Neural cell (in vitro differentiated cells): ENCODE results near the gene PPFIA1. TPM values are rescaled to one million over a fixed set of nuclear protein-coding genes. Genes with fewer than 3 reads are reported as not detected.

Experiments used
- H2AFZ ChIP-seq: fragments of 200-600, 300-800 bp; sonication (generic), shearing (Covaris generic); 2 replicates; pipeline ENCODE4 v1.6.0; 2014; ENCODE audit warnings: low read depth, mild to moderate bottlenecking, antibody characterized with exemption, low read length, moderate library complexity
- H3F3A ChIP-seq: fragments of 200-600 bp; shearing (Covaris generic); 2 replicates; pipeline ENCODE4 v1.6.1; 2016; ENCODE audit warnings: mild to moderate bottlenecking, moderate library complexity, mixed read lengths, antibody characterized with exemption, low read length; ENCODE audit not compliant: insufficient read depth, poor library complexity, severe bottlenecking
- H3K27ac ChIP-seq: fragments of 200-600, 300-800 bp; sonication (generic), shearing (Covaris generic); 2 replicates; pipeline ENCODE4 v1.5.1; 2014; ENCODE audit warnings: mild to moderate bottlenecking, low read length, moderate library complexity
- H3K27me3 ChIP-seq: fragments of 300-800, 200-600 bp; sonication (generic), shearing (Covaris generic); 2 replicates; pipeline ENCODE4 v1.6.0; 2014; ENCODE audit warnings: mild to moderate bottlenecking, low read depth, low read length, moderate library complexity; ENCODE audit not compliant: insufficient read depth
- H3K36me3 ChIP-seq: fragments of 300-800, 200-600 bp; sonication (generic), shearing (Covaris generic); 2 replicates; pipeline ENCODE4 v1.5.1; 2014; ENCODE audit warnings: mild to moderate bottlenecking, antibody characterized with exemption, low read length, moderate library complexity; ENCODE audit not compliant: insufficient read depth
- H3K4me2 ChIP-seq: fragments of 300-800, 200-600 bp; sonication (generic), shearing (Covaris generic); 2 replicates; pipeline ENCODE4 v1.6.0; 2014; ENCODE audit warnings: mild to moderate bottlenecking, low read length
- H3K4me3 ChIP-seq: fragments of 300-800, 200-600 bp; sonication (generic), shearing (Covaris generic); 2 replicates; pipeline ENCODE4 v1.5.1; 2014; ENCODE audit warnings: mild to moderate bottlenecking, low read length, moderate library complexity
- H3K79me2 ChIP-seq: fragments of 200-600 bp; shearing (Covaris generic); replicated peaks from 2 replicates; pipeline ENCODE4 v1.6.0; 2014; ENCODE audit warnings: mild to moderate bottlenecking, low read length, moderate library complexity; ENCODE audit not compliant: insufficient read depth
- H3K9ac ChIP-seq: fragments of 300-800, 200-600 bp; sonication (generic), shearing (Covaris generic); 2 replicates; pipeline ENCODE4 v1.6.1; 2016; ENCODE audit warnings: mild to moderate bottlenecking, low read length, mixed read lengths
- H3K9me2 ChIP-seq: fragments of 200-600 bp; shearing (Covaris generic); 2 replicates; pipeline ENCODE4 v1.6.1; 2016; ENCODE audit warnings: mild to moderate bottlenecking, low read length, mixed read lengths; ENCODE audit not compliant: insufficient read depth
- H3K9me3 ChIP-seq: fragments of 200-600, 300-800 bp; sonication (generic), shearing (Covaris generic); 2 replicates; pipeline ENCODE4 v1.6.1; 2016; ENCODE audit warnings: mild to moderate bottlenecking, mixed run types, low read length, moderate library complexity, mixed read lengths
- H4K20me1 ChIP-seq: fragments of 200-600 bp; shearing (Covaris generic); 2 replicates; pipeline ENCODE4 v1.6.1; 2016; ENCODE audit warnings: mild to moderate bottlenecking, mixed run types; ENCODE audit not compliant: insufficient read depth
- CTCF ChIP-seq: fragments of 450-650 bp; IDR thresholded peaks from 2 replicates; pipeline ENCODE4 v1.5.1; 2014; ENCODE audit warnings: antibody characterized with exemption, mild to moderate bottlenecking, moderate library complexity; ENCODE audit not compliant: poor library complexity, severe bottlenecking
- EP300 ChIP-seq: fragments of 450-650 bp; conservative IDR thresholded peaks from 2 replicates; pipeline ENCODE4 v1.6.1; 2014; ENCODE audit warnings: antibody characterized with exemption, mild to moderate bottlenecking, moderate library complexity; ENCODE audit not compliant: poor library complexity, severe bottlenecking
- EZH2 ChIP-seq: fragments of 200-600, 300-800 bp; shearing (Covaris generic), sonication (generic); IDR thresholded peaks from 2 replicates; pipeline ENCODE4 v1.6.1; 2014; ENCODE audit warnings: antibody characterized with exemption, low read length, borderline replicate concordance, mild to moderate bottlenecking; ENCODE audit not compliant: insufficient read depth, poor library complexity, severe bottlenecking
- MXI1 ChIP-seq: fragments of 450-650 bp; conservative IDR thresholded peaks from 2 replicates; pipeline ENCODE4 v1.6.1; 2014; ENCODE audit warnings: antibody characterized with exemption, mild to moderate bottlenecking; ENCODE audit not compliant: poor library complexity, severe bottlenecking
- POLR2AphosphoS5 ChIP-seq: IDR thresholded peaks from 2 replicates; pipeline ENCODE4 v1.6.1; 2012
- RAD21 ChIP-seq: fragments of 450-650 bp; conservative IDR thresholded peaks from 2 replicates; pipeline ENCODE4 v1.6.1; 2014; ENCODE audit warnings: antibody characterized with exemption, mild to moderate bottlenecking, moderate library complexity
- REST ChIP-seq: IDR thresholded peaks from 2 replicates; pipeline ENCODE4 v1.6.1; 2012; ENCODE audit warnings: borderline replicate concordance
- SMC3 ChIP-seq: fragments of 450-650 bp; conservative IDR thresholded peaks from 2 replicates; pipeline ENCODE4 v1.6.1; 2014; ENCODE audit warnings: antibody characterized with exemption, mild to moderate bottlenecking, moderate library complexity; ENCODE audit not compliant: poor library complexity
- TAF1 ChIP-seq: IDR thresholded peaks from 2 replicates; pipeline ENCODE4 v1.6.1; 2012; ENCODE audit warnings: low read depth
- polyA plus RNA-seq: library from polyadenylated mRNA; depleted of rRNA; stranded (reverse); fragments of >200 nt; gene quantifications from 2 replicates; pipeline ENCODE4 v1.2.3, GENCODE V29; 2014

The PPFIA1 gene
- polyA plus RNA-seq, 1 donor from 2014 or later: 48.9 TPM

GRCh38 chr11:70312401-70313357 lies 42.2 kb downstream of the PPFIA1 start:
- Histone ChIP-seq H3K9ac (no peak overlapping the region), H3K9me2 (no peaks in the 10 kb centered on the region), H3K27ac (no peak overlapping the region), H3K4me3 (no peak overlapping the region), H3K27me3 (no peaks in the 10 kb centered on the region), H3K36me3 (no peaks in the 10 kb centered on the region), H3K79me2 (no peaks in the 10 kb centered on the region), H3F3A (no peaks in the 10 kb centered on the region), H3K4me2 (no peak overlapping the region), H2AFZ (no peak overlapping the region), H3K9me3 (no peaks in the 10 kb centered on the region), H4K20me1 (no peaks in the 10 kb centered on the region)
- no peak for TF ChIP-seq TAF1
- TF ChIP-seq CTCF: no peak
- TF ChIP-seq SMC3: no peak
- TF ChIP-seq EP300: no peak
- TF ChIP-seq EZH2: no peak
- TF ChIP-seq RAD21: no peak
- TF ChIP-seq MXI1: no peak
- no peak for TF ChIP-seq POLR2AphosphoS5
- TF ChIP-seq REST: no peak

- H4K20me1 ChIP-seq: no peaks in the 10 kb centered on the region
- no peaks in the 10 kb centered on the region for H3K79me2 ChIP-seq
- H3F3A ChIP-seq: no peaks in the 10 kb centered on the region
- no peaks in the 10 kb centered on the region for H3K36me3 ChIP-seq
- no peak for TF ChIP-seq REST
- TF ChIP-seq MXI1: no peak
- no peak for TF ChIP-seq RAD21
- TF ChIP-seq CTCF: no peak
- no peak for TF ChIP-seq TAF1
- no peak for TF ChIP-seq POLR2AphosphoS5
- no peak for TF ChIP-seq EP300
- TF ChIP-seq SMC3: no peak
- no peak for TF ChIP-seq EZH2
- no peaks in the 10 kb centered on the region for H3K9me2 ChIP-seq
- H3K9ac ChIP-seq: no peak overlapping the region
- H3K4me2 ChIP-seq: no peak overlapping the region
- H3K27ac ChIP-seq: no peak overlapping the region
- no peak overlapping the region for H3K4me3 ChIP-seq
- H3K9me3 ChIP-seq: no peaks in the 10 kb centered on the region
- no peak overlapping the region for H2AFZ ChIP-seq
- no peaks in the 10 kb centered on the region for H3K27me3 ChIP-seq
Observed at GRCh38 chr11:70313945-70314344, 43.5 kb downstream of the PPFIA1 start.
